K562 (cell line): ENCODE measurements around the gene KIF3A. TPM values are rescaled to one million over a fixed set of nuclear protein-coding genes. Genes with fewer than 3 reads are reported as not detected.

ENCODE experiments used
- BRD9 ChIP-seq: fragments of 450-650 bp; IDR thresholded peaks from 2 replicates; pipeline ENCODE4 v1.6.1; 2018; ENCODE audit warnings: low read depth; ENCODE audit not compliant: partially characterized antibody
- E2F1 ChIP-seq: sonication (generic); formaldehyde crosslinking; IDR thresholded peaks from 2 replicates; pipeline ENCODE4 v1.8.1; 2023; ENCODE audit warnings: mild to moderate bottlenecking, missing genetic modification reagents, moderate library complexity
- ETV5 ChIP-seq: sonication (generic); formaldehyde crosslinking; IDR thresholded peaks from 2 replicates; pipeline ENCODE4 v1.4.0; 2020; ENCODE audit warnings: low read depth, mild to moderate bottlenecking, missing genetic modification reagents
- ETV6 ChIP-seq, 3 experiments: fragments of 150-350 bp in 1 of 3; sonication (generic) in 1 of 3; formaldehyde crosslinking in 1 of 3; IDR thresholded peaks; 2 replicates each; pipeline versions ENCODE4 v1.6.1 to v1.8.0; 2014 to 2022; ENCODE audit warnings: borderline replicate concordance in 2 of 3, low read depth in 2 of 3, antibody characterized with exemption in 1 of 3, low read length in 1 of 3, mild to moderate bottlenecking in 1 of 3, missing genetic modification reagents in 1 of 3
- HES1 ChIP-seq: fragments of 450-650 bp; IDR thresholded peaks from 2 replicates; pipeline ENCODE4 v1.6.1; 2016; ENCODE audit warnings: low read depth, mild to moderate bottlenecking, moderate library complexity
- MYC ChIP-seq, 2 experiments: fragments of 250-450 bp in 1 of 2; sonication (Bioruptor Pico) in 1 of 2; IDR thresholded peaks; 2 replicates each; pipeline versions ENCODE4 v1.5.1 to v1.6.1; 2012 to 2021; ENCODE audit warnings: low read depth in 2 of 2, borderline replicate concordance in 1 of 2, improper control_type of control experiment in 1 of 2, low read length in 1 of 2, mild to moderate bottlenecking in 1 of 2, moderate library complexity in 1 of 2
- POLR2AphosphoS5 ChIP-seq: IDR thresholded peaks from 2 replicates; pipeline ENCODE4 v1.6.1; 2011; ENCODE audit warnings: mild to moderate bottlenecking, low read depth, low read length, moderate library complexity; ENCODE audit not compliant: control insufficient read depth, insufficient read depth
- TOE1 ChIP-seq, 2 experiments: fragments of 450-650 bp in 1 of 2; sonication (generic) in 1 of 2; formaldehyde crosslinking in 1 of 2; IDR thresholded peaks; 2 replicates each; pipeline versions ENCODE4 v1.7.1 to v1.8.0; 2016 to 2022; ENCODE audit warnings: borderline replicate concordance in 2 of 2, mild to moderate bottlenecking in 2 of 2, antibody characterized with exemption in 1 of 2, inconsistent platforms in 1 of 2, low read depth in 1 of 2, missing genetic modification reagents in 1 of 2, moderate library complexity in 1 of 2
- ZBTB8A ChIP-seq: fragments of 450-650 bp; IDR thresholded peaks from 2 replicates; pipeline ENCODE4 v1.6.1; 2018; ENCODE audit warnings: mild to moderate bottlenecking, moderate library complexity; ENCODE audit not compliant: partially characterized antibody
- ZNF146 ChIP-seq: IDR thresholded peaks from one replicate; pipeline ENCODE4 v1.6.1; 2018; ENCODE audit warnings: missing compliant biosample characterization; ENCODE audit not compliant: unreplicated experiment
- ZNF407 ChIP-seq: fragments of 450-650 bp; IDR thresholded peaks from 2 replicates; pipeline ENCODE4 v1.6.1; 2016; ENCODE audit warnings: low read depth
- ZNF668 ChIP-seq: fragments of 250-450 bp; sonication (Bioruptor Pico); IDR thresholded peaks from 2 replicates; pipeline ENCODE4 v1.8.0; 2022; ENCODE audit warnings: mild to moderate bottlenecking, inconsistent platforms
- polyA plus RNA-seq, 8 experiments: library from polyadenylated mRNA; depleted of rRNA in 4 of 8; stranded (reverse) in 5 of 8; unstranded in 3 of 8; fragments of >200 nt; fragmentation: Nextera tagmentation in 2 of 8; fragmentation: Illumina TruSeq in 1 of 8; extraction: Ambion mirVana in 2 of 8; extraction: Trizol in 1 of 8; gene quantifications; 2 replicates each; pipeline versions ENCODE4 v1.2.1 to v1.2.3, GENCODE V29; 2011 to 2014; ENCODE audit warnings: inconsistent platforms in 1 of 8, missing spikeins in 1 of 8
- total RNA-seq, 7 experiments: library from RNA; depleted of rRNA in 6 of 7; stranded (reverse); fragments of >200 nt in 6 of 7; fragmentation: Illumina TruSeq in 2 of 7; extraction: Trizol in 2 of 7; gene quantifications; 2 replicates each; pipeline versions ENCODE4 v1.2.1 to v1.2.3, GENCODE V29; 2011 to 2021; ENCODE audit warnings: low replicate concordance in 1 of 7
- TF ChIP-seq, protein P1 (sequence below): fragments of 450-650 bp; formaldehyde crosslinking; IDR thresholded peaks from 2 replicates; pipeline ENCODE4 v1.4.0; 2022; ENCODE audit warnings: missing genetic modification characterization

KIF3A gene
- total and polyA plus RNA-seq, 9 of the 15 experiments (the other 6 are each of a cell fraction or from before 2014, with no cell fraction given): 1.5 to 7.8 (median 6.0) TPM

- no peak for TF ChIP-seq ZNF407
- no peak for TF ChIP-seq HES1
- TF ChIP-seq POLR2AphosphoS5: peak; percentile 98
- no peak for TF ChIP-seq BRD9
- no peak for TF ChIP-seq TOE1 (IDR thresholded peaks at IDR 0.05; ENCODE audit: borderline replicate concordance)
- no peak for TF ChIP-seq TOE1 (CRISPR knock-in tag; IDR thresholded peaks at IDR 0.05; ENCODE audit: borderline replicate concordance, low read depth)
- TF ChIP-seq ZNF146: no peak
- TF ChIP-seq, protein P1, sequence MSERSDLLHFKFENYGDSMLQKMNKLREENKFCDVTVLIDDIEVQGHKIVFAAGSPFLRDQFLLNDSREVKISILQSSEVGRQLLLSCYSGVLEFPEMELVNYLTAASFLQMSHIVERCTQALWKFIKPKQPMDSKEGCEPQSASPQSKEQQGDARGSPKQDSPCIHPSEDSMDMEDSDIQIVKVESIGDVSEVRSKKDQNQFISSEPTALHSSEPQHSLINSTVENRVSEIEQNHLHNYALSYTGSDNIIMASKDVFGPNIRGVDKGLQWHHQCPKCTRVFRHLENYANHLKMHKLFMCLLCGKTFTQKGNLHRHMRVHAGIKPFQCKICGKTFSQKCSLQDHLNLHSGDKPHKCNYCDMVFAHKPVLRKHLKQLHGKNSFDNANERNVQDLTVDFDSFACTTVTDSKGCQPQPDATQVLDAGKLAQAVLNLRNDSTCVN (CRISPR knock-in tag): peak; percentile 84; the same call in 1 of the 2 replicates
- no peak for TF ChIP-seq ETV6 (IDR thresholded peaks at IDR 0.05; ENCODE audit: borderline replicate concordance in 1 of 2, low read depth in 2 of 2, low read length in 1 of 2)
- peak; percentile 59; the same call in 1 of the 2 replicates for TF ChIP-seq ETV6 (CRISPR knock-in tag; IDR thresholded peaks at IDR 0.05; ENCODE audit: borderline replicate concordance)
- peak; percentile 97 for TF ChIP-seq ZNF668 (CRISPR knock-in tag)
- no peak for TF ChIP-seq ETV5 (CRISPR knock-in tag)
- peak; percentile 20; the same call in 1 of the 2 replicates for TF ChIP-seq MYC (IDR thresholded peaks at IDR 0.05; ENCODE audit: low read depth, low read length)
- TF ChIP-seq MYC (CRISPR knock-in tag; IDR thresholded peaks at IDR 0.05; ENCODE audit: borderline replicate concordance, low read depth): peak; percentile 92
- TF ChIP-seq ZBTB8A: no peak
- TF ChIP-seq E2F1 (CRISPR knock-in tag): no peak
Measured at GRCh38 chr5:132666310-132667123, 70.8 kb downstream of the KIF3A start (continued).
